GM13976 (cell line): ENCODE data around the gene PARD6G.
"Not testable (repeated sequence)": the region's sequence is repeated elsewhere in the genome, so short reads cannot be mapped to it uniquely, and the experiment has no call there.

Source experiments
- DNase-seq: peaks from one replicate; pipeline ENCODE4 v3.0.0; 2012; ENCODE audit warnings: low spot score
- CTCF ChIP-seq: IDR thresholded peaks from 2 replicates; pipeline ENCODE4 v1.5.1; 2012; ENCODE audit warnings: borderline replicate concordance, mild to moderate bottlenecking; ENCODE audit not compliant: insufficient read depth; ENCODE audit errors: extremely low read depth, missing control alignments, control extremely low read depth
- in situ Hi-C: fragments of 300-500 bp; cut with MboI; formaldehyde crosslinking; loops from one replicate; pipeline ENCODE4 v1.12.0; 2022; ENCODE audit warnings: low sequenced_read_pairs, mixed read lengths, inconsistent platforms; ENCODE audit not compliant: unreplicated experiment

Gene PARD6G

GRCh38 chr18:80241919-80242777 is 5.2 kb downstream of the PARD6G start:
- in situ Hi-C loops, result no loop called here
- no peak for TF ChIP-seq CTCF
- DNase-seq, result no peak

GRCh38 chr18:80239830-80240229 is 7.5 kb downstream of the PARD6G start:
- TF ChIP-seq CTCF, result no peak
- no peak for DNase-seq
- in situ Hi-C loops, result no loop called here

- in situ Hi-C loops, result no loop called here
- no peak for TF ChIP-seq CTCF
- no peak for DNase-seq
Measured at GRCh38 chr18:80238651-80239260, 8.6 kb downstream of the PARD6G start.

GRCh38 chr18:80237519-80237918 is 9.8 kb downstream of the PARD6G start:
- DNase-seq, in situ Hi-C loops: not testable (repeated sequence)

- no peak for DNase-seq
- no peak for TF ChIP-seq CTCF
- in situ Hi-C loops, result no loop called here
Measured at GRCh38 chr18:80234398-80234797, 12.9 kb downstream of the PARD6G start.

- in situ Hi-C loops, result no loop called here
- DNase-seq, result no peak
- no peak for TF ChIP-seq CTCF
Measured at GRCh38 chr18:80233899-80234298, 13.4 kb downstream of the PARD6G start.

- no peak for TF ChIP-seq CTCF
- no peak for DNase-seq
- in situ Hi-C loops, result no loop called here
Measured at GRCh38 chr18:80233201-80233835, 14.0 kb downstream of the PARD6G start.
